GM19240 (cell line): ENCODE data around the gene ERO1B.

Experiments used
- DNase-seq: peaks from one replicate; pipeline ENCODE4 v3.0.0; 2011; ENCODE audit warnings: low spot score; ENCODE audit not compliant: insufficient read length

ERO1B gene

DNA sequence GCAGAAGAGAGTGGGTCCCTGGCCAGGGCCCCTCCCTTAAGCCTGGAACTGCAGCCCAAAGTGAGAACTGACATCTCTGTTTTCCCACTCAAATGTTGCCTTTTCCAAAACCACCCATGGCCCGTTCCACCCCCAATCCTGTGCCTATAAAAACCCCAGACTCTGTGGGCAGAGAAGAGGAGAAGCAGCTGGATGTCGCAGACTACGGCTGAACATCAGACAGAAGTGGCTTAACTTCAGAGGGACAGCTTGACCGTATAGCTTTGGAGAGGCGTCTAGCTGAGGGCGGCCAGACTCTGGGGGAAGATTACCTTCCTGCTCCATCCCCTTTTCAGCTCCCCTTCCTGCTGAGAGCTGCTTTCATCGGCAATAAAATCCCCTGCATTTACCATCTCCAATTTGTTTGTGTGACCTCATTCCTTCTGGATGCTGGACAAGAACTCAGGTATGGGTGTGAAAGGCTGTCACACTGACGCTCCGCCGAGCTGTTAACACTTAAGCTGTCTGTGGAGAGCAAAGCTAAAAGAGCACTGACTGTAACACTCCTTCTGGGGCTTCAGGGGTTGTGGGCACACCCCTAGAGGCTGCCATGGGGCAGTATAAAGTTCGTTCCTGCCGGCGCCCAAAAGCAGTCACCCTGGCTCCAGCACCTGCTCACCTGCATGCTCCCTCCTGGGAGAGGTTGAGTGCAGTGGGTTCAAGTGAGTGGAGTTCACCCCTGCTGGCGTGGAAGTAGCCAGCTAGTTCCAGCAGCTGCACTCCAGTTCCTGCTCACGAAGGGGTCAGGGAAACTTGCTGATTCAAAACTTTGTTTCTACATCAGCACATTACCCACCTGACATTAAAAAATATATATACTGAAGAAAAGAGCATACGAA, 19.6 kb upstream of the ERO1B start:
- DNase-seq, result no peak

DNA sequence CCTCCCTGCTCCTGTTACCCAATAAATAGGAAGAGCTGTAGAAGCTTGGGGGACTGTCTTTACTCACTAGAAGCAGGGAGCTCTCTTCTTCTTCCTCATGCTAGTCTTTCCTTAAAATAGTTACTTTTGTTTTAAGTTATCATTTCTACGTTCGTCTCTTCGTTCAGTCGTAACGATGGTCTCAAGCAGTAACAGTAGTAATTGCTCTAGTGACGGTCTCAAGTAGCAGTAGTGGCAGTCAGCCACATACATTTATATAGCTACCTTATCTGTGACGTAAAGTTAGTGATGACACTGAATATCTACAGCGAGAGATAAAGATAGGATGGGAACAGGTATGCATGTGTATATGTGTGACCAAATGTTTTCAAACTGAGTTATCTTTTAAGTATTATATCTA, 15.4 kb upstream of the ERO1B start:
- no peak for DNase-seq

DNA sequence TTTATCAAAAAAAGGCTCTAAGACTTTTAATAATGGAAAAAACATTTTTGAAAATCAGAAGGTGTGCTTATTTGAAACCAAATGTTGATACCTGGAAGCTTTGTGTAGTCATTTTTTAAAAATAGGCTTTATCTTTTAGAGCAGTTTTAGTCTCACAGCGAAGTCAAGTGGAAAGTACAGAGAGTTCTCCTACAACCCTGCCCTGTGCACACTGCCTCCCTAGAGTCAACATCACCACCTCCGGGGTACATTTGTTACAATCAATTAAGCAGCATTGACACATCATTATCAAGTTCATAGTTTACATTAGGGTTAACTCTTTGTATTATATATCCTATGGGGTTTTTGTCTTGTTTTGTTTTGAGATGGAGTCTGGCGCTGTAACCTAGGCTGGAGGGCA, 10.7 kb upstream of the ERO1B start:
- no peak for DNase-seq

DNA sequence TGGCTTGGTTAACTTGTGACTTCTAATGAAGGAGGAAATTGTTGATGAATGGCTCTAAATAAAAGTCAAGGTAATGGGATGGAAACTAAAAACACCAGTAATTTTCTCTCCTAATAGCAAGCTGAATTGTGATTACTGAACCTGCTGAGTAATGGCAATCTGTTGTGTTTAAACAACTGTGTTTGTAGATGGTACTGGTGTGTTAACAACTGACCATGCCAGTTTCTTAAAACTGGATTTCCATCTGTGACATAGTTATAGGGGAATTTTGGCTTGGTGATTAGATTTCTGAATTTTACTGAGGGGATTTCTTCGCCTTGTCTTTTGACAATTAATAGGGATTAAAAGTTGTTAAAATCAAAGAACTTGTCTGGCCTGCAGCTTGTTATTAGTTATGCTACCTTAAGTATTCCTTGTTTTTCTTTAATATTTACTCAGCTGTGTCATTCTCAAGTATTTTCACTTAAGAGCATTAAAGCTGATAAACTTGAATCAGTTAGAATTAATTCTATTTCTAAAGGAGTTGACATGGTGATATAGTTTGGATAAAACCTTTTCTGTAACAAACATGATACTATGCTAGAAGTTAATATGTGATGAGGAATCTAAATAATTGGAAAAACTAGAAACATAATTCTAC, 7.9 kb upstream of the ERO1B start:
- DNase-seq, result no peak

DNA sequence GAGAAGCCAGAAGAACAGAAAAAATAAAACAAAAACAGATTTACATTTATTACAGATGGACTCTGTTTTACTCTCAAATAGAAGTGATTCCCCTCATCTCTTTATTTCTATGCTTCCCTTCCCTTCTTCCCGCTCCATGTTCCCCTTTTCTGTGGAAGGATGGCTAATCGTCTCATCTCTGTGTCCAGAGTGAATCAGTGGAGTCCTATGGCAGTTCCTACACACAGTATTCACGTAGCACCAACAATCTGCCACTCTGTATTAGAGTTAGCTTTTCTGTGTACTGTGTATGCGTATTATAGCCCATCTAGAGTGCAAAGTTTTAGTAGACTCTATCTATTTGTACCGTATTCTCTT, 6.8 kb upstream of the ERO1B start:
- DNase-seq, result no peak

DNA sequence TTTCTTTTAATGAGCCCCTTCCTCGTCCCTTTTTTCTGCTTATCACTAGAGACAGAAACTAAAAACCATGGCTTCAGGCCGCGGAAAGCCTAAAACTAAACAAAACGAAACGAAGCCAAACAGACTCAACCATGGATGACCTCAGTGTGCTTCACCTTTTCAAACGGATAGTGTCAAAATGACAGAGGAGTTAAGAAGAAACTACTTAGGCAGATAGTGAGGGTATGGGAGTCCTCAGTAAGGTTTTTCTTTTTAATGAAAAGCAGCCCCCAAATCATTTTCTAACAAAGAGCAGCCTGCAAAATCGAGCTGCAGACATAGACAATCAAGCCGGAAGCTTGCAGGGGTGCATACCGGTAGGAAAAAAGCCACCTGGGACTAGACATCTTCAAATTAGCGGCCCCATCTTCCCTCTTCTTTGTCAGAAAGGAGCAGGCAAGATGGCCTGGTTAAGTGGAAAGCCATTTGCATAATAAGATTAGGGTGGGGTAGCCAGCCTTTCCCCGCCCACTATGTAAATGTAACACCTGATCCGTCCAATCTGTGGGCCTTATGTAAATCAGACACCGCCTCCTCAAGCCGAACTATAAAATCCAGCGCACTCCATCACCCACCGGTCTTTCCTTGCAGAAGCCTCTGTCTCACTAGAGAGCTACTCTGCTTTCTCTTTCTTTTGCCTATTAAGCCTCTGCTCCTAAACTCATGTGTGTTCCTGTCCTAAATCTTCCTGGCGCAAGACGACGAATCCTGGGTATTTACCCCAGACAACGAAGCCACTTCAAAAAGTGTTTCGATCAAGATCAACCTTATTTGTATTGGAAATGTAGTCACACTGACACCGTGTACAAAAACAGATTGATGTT, 6.2 kb upstream of the ERO1B start:
- DNase-seq, result no peak

DNA sequence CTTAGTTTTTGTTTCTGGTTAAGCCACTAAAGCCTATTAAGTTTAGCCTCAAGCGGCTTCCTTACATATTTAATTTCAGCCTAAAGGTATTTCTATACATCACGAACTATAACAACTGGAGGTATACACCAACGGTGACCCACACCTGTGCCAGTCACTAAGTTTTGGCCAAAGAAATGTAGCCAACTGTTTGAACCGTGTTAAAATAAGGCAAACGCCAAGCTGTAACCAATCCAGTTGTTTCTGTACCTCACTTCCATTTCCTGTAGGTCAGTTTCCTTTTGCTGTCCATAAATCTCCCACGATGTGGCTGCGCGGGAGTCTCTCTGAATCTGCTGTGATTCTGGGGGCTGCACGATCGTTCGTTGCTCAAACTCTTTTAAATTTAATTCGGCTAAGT, 5.6 kb upstream of the ERO1B start:
- DNase-seq, result no peak

DNA sequence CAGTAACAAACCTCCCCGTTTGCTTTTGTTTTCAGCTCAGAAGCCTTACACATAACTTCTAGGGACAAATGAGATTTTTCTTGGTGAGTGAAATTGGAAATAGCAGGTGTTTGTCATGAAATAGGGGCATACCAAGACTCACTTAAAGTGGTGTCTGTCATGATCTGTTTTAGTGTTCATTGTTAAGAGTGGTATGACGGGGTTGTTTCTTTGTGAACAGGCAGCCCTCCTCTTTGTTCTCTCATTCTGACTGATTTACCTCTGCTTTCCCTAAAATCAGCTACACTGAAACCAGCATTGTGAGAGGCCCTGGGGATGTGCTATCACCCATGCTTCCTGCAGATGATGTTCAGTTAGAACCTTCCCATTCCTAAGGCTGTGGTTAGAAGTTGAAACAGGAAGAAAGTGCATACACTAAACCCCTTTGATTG, 2.5 kb upstream of the ERO1B start:
- DNase-seq, result no peak

DNA sequence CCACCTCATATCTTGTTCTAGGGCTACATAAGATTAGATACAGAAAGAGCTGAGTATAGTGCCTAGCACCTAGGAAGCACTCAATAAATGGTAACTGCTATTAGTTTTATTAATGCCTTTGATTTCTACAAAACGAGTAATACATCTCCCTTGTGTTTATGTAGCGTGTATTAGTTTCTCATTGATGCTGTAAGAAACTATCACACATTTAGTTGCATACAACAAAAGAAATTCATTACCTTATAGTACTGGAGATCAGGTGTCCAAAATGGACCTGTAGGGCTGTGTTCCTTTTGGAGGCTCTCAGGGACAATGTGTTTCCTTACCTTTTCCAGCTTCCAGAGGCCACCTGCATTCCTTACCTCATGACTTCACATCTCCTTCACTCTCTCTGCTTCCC, 961 bp upstream of the ERO1B start:
- no peak for DNase-seq

DNA sequence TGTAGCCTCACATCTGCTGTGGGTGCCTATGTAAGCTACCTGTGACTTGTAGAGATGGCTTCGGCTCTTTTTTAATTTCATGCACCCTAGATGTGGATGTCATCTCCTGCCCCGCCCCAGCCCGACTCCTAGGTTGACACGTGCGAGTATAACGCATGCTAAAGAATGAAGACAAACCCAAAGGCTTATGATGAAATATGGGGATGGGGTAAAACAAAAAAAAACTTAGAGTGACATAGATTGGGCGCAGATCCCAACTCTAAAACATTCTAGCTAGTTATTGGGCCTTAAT, 613 bp upstream of the ERO1B start:
- DNase-seq, result no peak

DNA sequence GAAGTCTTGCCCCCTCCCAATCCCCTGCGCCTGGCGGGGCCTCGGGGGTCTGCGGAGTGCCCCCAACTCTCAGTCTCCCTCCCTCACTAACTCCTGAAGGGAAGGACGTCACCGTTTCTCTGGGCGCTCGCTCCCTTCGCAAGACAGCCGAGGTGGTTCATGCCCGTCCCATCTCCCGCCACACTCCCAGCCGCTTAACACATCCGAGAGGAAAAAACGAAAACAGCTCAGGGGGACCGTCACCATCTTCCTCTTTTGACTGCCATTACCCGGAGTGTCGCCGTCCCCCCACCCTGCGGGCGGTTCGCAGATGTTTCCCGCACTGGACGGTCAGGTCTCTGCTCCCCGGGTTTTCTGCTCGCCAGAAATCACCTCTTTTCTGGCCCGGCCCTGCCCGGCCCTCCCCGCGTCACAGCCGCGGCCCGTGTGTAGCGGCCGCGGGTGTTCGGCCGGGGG, 532 bp downstream of the ERO1B start:
- no peak for DNase-seq

DNA sequence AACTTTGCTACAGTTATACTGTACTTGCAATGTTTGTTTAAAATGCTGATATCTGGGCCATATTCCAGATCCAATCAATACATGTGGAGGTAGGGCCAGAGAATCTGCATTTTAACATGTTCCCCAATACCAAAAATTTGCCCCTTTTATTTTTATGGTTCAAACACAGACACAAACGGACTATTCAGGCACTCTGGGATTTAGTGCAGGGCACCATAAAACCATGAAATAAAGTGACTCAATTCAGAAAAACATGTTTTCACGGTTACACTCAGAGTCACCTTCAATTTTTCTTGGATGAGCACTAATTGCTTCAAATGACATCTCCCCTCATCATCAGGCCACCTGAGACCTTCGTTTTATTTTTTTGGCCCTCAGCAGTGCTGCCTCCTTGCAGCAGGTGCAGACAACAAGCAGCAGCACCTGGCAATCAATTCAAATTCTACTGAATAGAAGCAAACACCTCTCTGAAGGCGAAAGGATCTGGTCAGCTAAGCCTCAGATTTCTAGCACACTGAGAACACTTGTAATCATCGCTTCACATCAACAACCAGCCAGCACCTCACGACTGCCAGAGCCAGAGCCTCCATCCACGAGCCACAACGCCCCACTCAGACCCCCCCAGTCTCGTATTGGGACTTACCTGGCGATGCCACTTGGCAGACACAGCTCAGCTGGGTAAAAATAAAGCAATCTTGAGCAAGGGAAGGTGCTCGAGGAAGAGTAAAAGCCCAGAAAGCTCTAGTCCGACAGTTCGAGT, 1.1 kb downstream of the ERO1B start:
- no peak for DNase-seq

DNA sequence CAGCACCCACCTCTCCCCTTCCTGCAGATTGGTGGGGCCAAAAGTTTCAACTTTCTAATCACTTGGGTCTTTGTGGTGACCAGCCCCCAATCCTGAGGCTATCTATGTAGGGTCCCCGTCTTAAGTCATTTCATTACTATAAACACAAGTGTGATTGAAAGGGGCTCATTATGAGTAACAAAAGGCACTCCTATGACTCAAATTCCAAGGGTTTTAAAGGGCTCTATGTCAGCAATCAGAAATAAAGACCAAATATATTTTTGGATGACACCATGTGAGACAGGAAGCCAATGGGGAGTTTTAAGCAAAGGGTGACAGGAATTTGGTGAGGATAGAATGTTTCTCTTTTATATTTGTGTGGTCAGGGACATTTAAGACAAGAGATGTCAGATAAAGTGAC, 6.2 kb downstream of the ERO1B start:
- DNase-seq, result no peak

DNA sequence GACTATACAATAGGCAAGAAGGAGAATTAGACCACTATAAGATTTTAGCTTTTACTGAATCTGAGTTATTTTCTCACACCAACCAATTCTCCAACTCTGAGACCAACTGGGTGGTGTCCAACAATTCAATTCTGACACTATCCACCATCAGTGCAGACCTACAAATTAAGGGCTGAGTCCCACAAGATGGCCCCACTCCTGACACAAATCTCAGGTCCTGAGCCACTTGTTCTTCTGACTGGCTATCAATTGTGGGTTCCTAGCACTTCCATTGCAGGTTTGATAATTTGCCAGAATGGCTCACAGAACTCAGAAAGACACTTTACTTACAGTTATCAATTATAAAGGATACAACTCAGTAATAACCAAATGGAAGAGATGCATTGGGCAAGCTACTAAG, 6.7 kb downstream of the ERO1B start:
- DNase-seq, result no peak

DNA sequence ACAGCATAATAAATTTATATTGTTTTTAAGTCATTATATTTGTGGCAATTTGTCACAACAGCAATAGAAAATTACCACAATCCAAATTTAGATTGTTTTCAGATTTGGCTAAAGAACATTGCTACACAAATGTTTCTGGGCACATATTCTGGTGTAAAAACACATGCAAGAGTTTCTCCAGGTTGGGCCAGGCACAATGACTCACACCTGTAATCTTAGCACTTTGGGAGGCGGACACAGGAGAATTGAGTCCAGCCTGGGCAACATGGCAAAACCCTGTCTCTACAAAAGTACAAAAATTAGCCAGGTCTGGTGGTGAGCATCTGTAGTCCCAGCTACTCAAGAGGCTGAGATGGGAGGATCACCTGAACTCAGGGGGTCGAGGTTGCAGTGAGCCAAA, 8.4 kb downstream of the ERO1B start:
- no peak for DNase-seq

DNA sequence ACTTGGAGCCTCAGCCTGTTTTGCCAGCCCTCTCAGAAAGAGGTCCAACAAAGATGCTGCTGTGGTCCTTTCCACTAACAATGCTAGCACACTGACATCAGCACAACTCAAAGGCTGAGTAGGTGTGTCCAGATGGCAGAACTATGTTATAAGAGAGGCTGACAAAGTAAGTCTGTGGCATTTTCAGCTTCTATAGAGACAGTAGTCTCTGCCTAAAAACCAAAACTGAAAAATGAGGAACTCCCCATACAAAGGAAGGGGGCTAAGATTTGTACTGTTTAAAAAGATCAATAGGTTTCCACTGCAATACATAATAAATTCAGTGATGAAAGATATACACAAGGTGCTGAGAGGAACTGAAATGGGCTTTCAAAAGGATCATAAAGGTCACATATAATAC, 12.3 kb downstream of the ERO1B start:
- DNase-seq, result no peak

DNA sequence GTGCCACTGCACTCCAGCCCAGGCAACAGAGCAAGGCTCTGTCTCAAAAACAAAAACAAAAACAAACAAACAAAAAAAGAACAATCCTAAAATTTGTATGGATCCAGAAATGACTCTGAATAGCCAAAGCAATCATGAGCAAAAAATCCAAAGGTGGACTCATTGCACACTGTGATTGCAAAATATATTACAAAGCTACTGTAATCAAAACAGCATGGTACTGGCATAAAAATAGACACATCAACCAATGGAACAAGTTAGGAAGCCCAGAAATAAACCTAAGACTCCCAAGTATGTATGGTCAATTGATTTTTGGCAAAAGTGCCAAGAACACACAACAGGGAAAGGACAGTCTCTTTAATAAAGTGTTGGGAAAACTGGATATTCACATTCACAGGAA, 19.9 kb downstream of the ERO1B start:
- no peak for DNase-seq

DNA sequence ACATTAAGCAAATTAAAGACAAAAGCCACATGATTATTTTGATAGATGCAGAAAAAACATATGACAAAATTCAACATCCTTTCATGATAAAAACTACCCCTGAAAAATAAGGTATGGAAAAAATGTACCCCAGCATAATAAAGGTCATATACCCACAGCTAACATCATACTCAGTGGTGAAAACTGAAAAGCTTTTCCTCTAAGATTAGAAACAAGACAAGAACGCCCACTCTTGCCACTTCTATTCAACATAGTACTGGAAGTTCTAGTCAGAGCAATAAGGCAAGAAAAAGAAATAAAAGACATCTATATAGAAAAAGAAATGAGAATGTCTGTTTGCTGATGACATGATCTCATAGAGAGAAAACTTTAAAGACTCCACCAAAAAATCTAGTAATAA, 20.7 kb downstream of the ERO1B start:
- DNase-seq, result no peak

DNA sequence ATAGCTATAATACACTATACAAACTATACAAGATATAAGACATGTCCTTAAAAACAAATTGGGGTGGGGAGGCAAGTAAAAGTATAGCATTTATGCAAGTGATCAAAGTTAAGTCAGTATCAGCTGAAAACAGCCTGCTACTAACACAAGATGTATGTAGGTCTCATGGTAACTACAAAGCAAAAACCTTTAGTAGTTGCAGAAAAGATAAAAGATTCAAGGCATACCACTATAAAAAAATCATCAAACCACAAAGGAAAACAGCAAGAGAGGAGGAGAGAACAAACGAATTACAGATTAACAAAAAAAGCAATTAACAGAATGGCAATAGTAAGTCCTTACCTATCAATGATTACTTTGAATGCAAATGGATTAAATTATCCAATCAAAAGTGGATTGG, 22.7 kb downstream of the ERO1B start:
- no peak for DNase-seq

DNA sequence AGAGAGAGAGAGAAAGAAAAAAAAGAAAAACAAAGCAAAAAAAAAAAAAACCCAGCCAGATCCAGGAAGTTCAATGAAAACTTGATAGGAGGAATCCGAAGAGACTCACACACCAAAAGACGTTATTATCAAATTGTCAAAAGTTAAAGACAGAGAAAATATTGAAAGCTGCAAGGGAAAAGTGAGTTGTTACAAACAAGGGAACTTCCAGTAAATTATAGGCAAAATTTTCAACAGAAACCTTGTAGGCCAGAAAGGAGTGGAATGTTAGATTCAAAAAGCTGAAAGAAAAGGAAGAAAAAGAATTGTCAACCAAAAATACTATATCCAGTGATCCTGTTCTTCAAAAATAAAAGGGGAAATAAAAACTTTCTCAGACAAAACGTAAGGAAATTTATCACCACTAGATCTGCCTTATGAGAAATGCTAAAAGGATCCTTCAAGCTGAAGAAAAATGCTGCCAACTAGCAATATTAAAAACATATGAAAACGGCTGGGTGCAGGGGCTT, 23.6 kb downstream of the ERO1B start:
- DNase-seq, result no peak

DNA sequence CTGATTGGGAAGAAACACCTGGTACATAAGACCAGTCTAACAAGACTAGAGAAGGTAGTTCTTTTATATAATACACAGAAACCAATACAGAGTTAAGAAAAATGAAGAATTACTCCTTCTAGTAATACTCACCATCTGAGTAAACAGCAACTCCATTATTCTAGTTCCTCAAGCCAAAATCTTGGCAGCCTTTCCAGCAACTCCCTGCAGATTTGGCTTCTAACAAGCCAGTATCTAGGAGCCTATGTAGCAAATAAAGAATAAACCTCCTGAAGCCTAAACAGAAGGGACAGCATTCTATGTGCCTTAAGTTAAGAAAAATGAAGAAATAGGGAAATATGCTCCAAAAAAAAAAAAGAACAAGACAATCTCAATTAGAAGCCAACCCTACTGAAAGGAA, 24.5 kb downstream of the ERO1B start:
- DNase-seq, result no peak
